Thyroid gland (tissue), 4 donors: ENCODE results near the gene EYA4.

Experiments
- POLR2A ChIP-seq, 2 donors: fragments of 450-650 bp; IDR thresholded peaks; one replicate each; pipeline ENCODE4 v1.6.1; 2017; ENCODE audit warnings: antibody characterized with exemption in 2 of 2, mild to moderate bottlenecking in 2 of 2, moderate library complexity in 1 of 2
- TF ChIP-seq, protein P1 (sequence below), 6 experiments: fragments of 200-600 bp in 3 of 6; fragments of 450-650 bp in 3 of 6; sonication (generic) in 3 of 6; IDR thresholded peaks; one replicate each; pipeline ENCODE4 v1.5.1; 2016 to 2019; ENCODE audit warnings: antibody characterized with exemption in 6 of 6, mild to moderate bottlenecking in 2 of 6, inconsistent platforms in 1 of 6, moderate library complexity in 1 of 6

DNA sequence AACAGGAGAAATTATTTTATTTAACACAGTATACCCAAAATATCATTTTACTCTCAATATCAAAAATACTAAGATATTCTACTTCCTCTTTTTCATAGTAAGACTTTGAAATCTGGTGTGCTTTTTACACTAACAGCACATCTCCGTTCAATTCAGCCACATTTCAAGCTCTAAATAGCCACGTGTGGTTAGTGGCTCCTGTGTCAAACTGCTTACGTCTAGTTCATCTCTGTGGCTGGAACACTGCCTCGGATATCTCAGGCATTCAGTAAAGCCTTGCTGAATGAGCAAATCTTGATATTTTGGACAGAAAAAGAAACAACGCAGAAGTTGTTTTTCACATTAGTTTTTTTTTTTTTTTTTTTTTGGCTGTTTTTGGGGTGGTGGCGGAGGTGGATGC lies 136.1 kb downstream of the EYA4 start:
- TF ChIP-seq, protein P1, sequence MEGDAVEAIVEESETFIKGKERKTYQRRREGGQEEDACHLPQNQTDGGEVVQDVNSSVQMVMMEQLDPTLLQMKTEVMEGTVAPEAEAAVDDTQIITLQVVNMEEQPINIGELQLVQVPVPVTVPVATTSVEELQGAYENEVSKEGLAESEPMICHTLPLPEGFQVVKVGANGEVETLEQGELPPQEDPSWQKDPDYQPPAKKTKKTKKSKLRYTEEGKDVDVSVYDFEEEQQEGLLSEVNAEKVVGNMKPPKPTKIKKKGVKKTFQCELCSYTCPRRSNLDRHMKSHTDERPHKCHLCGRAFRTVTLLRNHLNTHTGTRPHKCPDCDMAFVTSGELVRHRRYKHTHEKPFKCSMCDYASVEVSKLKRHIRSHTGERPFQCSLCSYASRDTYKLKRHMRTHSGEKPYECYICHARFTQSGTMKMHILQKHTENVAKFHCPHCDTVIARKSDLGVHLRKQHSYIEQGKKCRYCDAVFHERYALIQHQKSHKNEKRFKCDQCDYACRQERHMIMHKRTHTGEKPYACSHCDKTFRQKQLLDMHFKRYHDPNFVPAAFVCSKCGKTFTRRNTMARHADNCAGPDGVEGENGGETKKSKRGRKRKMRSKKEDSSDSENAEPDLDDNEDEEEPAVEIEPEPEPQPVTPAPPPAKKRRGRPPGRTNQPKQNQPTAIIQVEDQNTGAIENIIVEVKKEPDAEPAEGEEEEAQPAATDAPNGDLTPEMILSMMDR (IDR thresholded peaks at IDR 0.05) = no peak
- no peak for TF ChIP-seq POLR2A (IDR thresholded peaks at IDR 0.05)
